GM18873 (cell line): Measurements from ENCODE around the gene ZNF469.

ENCODE experiments used
- ATAC-seq: cut with Tn5 transposase; IDR thresholded peaks from one replicate; pipeline ENCODE4 v1.9.1; 2021; ENCODE audit warnings: mild to moderate bottlenecking, moderate library complexity, moderate number of reproducible peaks; ENCODE audit not compliant: unreplicated experiment, low FRiP score

The ZNF469 gene

DNA sequence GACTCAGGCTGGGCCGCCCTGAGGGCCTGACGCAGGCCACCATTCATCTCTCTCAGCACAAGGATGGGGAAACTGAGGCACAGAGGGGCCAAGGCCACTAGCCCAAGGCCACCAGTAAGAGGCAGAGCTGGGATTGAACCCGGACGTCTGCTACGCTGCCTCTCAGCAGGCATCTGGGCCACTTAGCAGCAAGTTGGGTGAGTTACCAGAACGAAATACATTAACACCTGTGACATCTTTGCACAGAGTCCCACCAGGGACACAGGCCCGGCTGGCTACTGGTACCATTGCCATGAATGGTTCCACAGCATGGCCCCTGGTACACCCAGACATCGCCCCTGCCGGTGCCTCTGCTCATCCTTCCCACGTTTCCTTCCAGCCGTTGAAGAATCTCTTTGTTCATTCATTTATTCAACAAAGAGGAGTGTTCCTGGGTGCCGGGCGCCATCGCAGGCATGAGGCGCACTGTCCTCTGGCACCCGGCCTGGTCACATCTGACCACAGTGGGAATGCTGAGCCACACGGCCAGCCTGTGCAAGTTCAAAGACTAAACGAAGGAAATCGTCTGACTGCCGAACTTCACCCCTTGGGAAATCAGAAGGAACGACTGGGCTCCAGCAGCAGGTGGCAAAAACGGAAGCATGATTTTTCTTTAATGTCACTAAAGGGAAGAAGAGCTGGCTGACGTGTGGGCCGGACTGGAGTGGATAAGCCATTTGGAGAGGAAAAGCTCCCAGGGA, 7.4 kb upstream of the ZNF469 start:
- ATAC-seq = no peak

DNA sequence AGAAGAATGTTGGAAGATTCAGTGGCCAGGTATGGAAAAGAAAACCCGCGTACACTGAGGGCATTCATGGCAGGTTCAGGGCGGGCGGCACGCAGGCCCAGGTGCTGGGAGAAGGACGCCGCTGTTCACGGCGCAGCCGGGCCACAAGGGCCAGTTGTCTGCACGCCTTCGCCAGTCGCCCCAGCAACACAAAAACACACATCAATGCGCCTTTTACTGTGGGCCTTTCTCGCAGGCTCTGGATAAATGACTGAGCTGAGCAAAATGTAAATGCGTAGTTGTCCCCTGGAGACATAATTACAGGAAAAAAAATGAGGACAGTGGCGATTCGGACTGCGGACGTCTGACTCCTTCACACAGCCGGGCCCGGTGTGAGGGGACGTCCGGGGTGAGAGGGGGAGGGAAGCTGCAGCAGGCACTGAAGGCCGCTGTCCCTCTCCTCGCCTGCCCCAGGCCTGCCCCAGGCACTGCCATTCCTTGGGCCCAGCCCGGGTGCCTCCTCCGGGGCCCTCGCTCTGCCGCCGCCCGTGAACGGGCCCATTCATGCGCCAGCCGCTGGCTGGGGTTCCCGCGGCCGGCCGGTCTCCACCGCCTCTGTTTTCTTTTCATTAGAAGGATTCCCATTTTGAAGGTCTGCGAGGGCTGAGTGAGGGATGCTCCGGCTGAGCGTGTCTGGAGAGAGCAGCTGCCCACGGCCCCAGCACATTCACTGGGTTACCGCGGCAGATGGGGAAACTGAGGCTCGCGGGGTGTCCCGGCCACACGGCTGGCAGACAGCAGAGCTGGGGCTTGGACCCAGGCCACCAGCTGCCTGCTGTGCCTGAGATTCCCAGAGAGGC, 6.5 kb upstream of the ZNF469 start:
- ATAC-seq = no peak

DNA sequence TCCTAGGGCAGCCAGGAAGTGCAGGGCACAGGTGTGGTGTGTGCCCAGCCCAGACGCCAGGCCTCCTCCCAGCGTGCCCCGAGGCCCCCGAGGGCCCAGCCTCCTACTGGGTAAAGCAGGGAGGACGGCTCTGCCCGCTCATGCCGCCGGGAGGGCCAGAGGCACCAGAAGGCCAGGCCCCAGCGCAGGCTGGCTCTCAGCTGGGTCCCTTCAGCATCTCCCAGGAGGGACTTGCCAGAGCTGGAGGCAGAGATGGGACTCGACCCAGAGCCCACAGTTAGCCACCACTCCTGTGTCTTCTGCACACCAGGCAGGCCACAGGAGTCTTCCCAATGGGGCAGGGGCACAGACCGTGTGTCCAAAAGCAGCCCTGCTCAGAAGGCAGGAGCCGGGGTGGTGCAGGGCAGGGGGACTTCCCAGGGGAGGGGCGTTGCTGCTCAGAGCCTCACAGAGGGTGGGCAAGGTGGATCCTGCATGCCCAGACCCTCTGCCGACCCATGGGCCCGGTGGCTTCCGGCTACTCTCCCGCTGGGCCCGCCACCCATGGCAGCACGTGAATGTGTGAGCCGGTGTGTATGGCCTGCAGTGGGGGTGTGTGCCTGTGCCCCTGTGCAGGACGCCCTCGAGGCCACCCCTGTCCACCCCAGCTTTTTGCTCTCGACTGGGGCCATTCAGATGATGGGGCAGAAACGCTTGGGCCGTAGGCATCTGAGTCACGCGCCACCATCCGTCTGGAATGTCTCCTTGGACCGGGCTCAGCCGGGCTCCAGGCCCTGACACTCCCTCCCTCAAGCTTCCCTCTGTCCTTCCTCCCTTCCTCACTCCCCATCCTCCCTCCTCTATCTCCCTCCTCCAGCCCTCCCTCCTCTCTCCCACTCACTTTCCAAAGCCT, 5.7 kb upstream of the ZNF469 start:
- ATAC-seq = no peak

DNA sequence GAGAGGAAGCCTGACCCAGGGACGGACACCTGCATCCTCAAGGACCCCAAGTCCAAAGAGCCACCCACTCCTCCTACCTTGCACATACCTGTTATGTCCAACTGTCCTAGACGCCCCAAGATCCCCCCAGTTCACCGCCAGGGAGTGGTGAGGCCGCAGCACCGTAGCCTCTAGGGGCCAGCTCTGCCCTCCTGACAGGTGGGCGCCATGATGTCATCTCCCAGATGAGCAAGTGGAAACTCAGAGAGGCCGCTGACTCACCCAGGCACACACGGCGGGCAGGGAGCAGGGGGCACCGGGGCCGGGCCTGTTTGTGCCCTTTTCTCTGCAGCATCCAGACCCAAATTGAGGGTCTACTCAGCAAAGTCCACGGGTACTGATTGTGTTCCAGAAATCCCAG, 4.8 kb upstream of the ZNF469 start:
- ATAC-seq = no peak

DNA sequence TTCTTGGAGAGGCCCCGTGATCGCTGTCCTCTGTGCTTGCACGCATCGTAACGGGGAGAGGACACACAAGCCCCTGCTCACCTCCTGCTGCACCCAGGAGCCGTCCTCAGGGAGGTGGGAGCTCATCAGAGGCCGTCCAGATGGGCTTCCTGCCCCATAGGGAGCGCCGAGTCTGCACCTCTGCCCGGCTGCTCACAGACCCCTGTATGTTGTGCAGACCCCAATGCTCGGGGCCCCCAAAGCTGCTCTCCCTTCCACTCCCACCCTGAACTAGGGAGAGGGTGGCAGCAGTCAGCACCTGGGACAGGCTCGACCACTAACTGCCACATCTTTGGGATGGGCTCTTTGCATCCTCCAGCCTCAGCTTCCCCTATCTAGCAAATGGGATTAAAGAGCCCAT, 4.4 kb upstream of the ZNF469 start:
- ATAC-seq = no peak

DNA sequence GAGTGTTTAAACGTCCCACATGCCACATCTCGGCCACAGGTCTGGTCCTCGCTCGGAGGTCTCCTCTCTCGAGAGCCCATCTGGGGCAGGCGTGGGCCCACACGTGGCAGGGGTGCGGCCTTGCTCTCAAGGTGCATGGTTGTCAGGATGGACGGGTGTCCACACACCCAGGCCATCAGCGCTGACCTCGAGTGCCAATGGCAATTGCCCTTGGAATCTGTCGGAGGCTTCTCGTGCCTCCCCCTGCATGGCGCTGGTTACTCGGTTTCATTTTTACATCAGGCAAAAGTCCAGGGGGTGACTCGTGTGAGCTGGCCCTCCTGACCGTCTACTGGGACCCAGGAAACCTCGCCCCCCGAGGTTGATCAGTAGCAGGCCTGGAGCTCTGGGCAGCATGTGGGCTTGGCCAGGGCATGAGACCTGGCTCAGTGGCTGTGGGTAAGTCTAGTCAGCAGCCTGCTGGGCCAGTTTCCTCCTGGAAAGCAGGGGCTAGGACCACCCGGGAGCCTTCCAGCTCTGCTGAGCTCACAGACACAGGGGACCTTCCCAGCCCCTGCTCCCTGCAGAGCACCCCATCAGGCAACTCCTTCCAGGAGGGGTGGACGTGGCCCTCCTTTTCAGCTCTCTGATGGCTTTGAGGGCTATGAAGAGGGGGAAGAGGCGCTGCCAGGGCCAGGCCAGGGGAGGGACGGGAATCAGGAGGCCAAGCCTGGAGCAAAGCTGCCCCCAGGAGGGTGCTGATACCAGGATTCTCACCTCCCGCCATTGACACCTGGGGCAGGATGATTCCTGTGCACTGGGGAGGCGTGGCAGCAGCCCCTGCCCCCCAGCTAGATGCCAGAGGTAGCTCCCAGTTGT, 3.7 kb upstream of the ZNF469 start:
- ATAC-seq = no peak

DNA sequence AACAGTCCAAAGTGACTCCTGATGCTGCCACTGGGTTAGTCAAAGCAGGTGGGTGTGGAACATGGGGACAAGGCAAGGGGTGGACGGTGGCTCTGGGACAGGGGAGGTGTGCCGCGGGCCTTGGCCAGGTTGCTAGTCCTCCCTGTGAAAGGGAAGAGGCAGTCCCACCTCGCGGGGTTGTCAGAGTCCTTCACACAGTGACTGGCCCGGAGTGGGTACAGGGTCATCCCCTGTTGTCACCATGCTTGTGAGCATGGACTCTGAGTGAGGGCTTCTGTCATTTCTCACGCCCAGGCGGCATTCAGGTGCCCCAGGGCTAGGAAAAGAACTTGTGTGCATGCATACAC, 3.1 kb upstream of the ZNF469 start:
- ATAC-seq = no peak

DNA sequence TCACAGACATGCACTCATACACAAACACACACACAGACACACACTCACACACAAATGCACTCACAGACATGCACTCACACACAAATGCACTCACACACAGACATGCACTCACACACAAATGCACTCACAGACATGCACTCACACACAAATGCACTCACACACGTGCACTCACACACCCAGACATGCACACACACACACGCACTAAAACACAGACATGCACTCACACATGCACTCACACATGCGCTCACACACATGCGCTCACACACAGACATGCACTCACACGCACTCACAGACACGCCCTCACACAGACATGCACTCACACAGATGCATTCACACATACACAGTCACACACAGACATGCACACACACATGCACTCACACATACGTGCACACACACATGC, 2.7 kb upstream of the ZNF469 start:
- no peak for ATAC-seq

DNA sequence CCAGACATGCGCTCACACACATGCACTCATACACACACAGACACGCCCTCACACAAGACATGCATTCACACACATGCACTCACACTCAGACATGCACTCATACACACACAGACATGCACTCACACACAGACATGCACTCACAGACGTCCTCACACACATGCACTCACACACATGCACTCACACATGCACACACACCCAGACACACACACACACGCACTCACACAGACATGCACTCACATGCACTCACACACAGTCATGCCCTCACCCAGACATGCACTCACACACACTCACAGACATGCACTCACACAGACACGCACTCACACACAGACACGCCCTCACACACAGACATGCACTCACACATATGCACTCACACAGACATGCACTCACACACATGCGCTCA, 2.1 kb upstream of the ZNF469 start:
- ATAC-seq = no peak

DNA sequence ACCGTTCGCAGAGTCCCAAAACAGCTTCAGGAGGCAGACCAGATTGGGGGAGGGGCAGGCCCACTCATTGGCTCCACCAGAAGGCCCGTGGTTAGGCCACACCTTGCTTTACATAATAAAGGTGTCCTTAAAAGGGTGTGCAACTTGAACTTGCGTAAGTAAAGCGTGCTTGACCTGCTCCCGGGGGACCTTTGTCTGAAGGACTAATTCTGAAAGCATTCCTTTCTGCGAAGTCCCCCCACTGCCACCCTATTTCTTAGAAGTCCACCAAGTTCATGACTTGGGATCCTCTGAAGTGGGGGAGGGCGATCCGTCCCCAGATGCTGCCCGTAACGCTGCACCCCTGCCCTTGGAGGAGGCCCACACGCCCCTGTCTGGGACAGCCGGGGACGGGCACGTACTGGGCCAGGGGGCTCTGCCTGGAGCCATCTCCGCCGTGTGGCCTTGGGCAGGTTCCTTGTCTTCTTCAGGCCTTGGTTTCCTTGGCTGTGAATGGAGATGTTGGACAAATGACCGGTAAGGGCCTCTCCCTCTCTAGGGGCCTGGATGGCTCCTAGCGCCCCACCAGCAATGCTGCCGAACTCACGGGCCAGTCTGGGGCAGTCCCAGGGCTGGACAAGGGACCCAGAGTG, 823 bp upstream of the ZNF469 start:
- ATAC-seq = no peak

DNA sequence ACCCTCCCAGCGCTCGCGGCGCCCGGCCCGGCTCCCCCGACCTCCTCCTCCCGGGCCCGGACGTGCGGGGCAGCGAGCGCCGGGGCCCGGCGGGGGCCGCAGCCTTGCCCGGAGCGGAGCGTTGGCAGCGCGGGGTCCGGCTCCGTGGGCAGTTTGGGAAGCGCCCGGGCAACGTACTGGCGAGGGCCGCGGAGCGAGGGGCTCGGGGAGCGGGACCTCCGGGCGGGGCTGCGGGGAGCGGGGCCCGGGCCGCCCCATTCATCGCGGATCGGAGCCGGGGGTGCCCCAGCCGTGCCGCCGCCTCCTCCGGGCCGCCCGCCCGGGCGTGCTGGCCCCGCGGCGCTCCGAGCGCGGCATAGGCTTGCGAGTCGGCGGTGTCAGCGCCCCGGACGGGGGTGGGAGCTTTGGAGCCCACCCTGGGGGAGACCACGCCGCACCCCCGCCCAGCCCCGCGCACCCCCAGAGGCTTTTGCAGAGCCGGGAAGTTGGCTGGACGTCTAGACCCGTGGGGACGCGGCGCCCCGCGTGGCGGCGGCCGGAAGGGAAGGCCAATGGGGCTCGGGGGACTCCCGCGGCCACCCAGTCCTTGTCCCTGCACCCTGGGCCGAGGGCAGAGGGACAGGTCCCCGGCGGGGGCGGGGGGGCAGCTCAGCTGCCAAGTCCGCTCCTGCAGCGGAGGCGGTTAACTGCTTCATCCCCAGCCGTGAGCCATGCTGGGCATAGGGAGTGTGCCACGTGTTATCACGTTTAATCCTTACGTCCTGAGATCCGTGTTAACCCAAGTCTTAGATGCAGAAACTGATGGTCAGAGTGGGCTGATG, 852 bp downstream of the ZNF469 start:
- no peak for ATAC-seq

DNA sequence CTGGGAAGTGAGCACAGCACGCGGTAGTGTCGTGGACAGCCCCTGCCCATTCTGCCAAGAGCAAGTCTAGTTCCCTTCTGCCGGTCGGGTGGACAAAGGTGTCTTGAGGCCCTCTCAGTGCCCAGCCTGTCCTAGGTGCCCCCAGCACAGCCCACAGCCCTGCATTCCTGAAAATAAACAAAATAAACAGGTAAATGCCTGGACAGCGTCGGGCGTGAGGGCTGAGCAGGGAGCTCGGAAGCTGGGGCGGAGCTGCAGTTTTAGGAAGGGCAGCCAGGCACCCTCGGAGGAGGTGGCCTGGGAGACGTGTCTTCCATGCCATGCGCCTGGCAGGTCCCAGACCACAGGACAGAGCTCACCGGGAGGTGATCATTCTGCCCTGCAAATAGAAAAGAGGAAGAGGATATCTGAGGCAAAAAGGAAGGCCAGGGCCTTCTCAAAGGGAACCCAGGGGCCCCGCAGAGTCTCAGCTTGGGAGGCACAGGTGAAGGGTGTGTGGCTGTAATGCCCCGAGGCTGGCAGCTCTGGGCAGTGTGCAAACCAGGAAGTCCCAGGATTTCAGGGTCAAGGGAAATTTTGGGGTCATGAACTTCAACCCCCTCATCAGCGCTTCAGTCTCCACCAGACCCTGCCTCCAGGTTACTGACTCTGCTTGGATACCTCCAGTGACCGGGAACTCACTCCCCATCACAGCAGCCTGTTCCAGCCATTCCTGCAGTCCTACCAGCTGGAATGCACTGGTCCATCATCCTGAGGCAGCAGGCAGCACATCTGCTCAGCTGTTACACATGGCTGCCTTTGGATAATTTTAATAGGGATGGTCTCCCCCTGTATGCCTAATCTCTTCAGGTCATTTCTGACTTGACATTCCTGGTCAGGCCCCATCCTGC, 1.7 kb downstream of the ZNF469 start:
- no peak for ATAC-seq

DNA sequence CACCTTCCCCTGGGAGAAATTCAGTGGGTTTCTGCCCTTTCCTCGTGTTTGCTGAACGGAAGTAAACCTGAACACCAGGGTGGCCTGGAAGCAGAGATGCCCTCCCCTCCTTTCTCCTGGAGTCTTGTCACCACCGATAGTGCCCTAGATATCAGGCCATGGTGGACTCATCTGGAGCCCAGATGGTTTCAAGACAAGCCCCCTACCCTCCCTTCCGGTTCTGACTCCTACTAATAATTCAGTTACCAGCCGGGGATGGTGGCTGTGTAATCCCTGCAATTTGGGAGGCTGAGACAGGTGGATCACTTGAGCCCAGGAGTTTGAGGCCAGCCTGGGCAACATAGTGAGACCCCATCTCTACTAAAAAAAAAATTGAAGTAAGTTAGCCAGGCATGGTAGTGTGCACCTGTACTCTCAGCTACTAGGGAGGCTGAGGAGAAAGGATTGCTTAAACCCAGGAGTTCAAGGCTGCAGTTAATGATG, 2.4 kb downstream of the ZNF469 start:
- no peak for ATAC-seq

DNA sequence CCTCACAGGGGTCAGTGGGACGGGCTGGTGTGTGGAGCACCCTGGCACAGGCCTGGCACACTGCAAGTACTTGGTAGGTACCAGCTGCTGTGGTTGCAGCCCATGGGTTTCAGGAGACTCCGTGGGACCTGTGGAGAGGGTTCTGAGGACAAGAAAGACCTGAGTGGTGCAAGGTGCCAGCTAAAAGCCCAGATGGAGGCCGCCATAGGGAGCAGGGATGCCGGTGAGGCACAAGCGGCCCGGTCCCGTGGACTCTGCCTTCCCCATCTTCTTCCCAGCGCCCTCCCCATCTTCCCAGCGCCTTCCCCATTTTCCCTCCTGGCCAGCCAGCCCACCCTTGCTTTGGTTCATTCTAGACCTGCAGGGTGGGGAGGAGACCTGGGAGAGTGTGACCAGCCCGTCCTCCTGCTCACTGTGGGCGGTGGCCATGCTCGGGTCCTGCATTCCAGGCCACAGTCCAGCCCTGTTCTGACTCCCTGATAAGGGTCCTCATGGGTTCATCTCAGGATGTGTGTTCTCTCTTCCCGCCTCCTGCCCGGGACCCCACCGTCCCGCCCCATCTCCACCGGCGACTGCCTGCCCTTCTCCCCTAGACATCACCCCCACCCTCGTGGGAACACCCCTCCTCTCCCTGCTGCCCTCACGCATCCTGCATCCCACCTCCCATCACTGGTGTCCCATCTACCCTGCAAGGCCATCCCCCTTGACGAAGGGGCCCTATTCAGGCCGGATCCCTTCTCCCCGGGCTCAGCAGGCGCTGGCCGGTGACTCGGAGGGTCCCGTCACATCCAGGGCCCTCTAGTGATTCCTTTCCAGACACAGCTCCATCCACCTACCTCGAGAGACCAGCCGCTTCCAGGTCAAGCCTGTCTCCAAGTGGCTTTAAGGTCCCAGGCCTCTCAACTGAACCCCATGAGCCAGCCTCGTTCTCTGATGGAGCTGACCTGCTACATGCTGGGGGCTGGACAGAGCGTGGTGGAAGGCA, 3.4 kb downstream of the ZNF469 start:
- ATAC-seq = no peak

DNA sequence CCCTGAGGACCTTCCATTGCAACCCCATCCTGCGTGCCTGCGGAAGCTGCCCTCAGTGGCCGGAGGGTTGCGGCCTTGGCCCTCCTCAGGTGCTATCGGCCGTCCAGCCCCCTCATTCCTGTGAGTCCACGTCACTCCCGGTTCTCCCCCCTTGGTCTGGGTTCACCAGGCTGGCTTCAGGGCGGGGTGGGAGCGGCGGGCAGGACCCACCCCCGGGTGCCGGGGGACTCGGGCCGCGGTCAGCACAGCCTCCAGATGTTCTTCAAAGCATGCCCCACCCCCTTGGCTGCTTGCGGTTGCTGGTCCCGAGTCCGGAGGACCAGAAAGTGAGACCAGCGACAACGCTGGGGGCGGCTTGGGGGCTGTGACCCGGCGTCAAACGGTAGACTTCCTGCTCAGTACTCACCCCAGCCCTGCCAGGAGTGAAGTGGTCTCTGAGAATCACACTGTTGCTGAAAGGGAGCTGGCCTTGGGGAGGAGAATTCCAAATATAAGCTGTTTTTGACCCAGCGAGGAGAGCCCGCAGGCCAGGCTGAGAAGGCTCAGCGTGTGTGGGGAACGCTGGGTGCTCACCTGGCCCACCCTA, 4.5 kb downstream of the ZNF469 start:
- no peak for ATAC-seq

DNA sequence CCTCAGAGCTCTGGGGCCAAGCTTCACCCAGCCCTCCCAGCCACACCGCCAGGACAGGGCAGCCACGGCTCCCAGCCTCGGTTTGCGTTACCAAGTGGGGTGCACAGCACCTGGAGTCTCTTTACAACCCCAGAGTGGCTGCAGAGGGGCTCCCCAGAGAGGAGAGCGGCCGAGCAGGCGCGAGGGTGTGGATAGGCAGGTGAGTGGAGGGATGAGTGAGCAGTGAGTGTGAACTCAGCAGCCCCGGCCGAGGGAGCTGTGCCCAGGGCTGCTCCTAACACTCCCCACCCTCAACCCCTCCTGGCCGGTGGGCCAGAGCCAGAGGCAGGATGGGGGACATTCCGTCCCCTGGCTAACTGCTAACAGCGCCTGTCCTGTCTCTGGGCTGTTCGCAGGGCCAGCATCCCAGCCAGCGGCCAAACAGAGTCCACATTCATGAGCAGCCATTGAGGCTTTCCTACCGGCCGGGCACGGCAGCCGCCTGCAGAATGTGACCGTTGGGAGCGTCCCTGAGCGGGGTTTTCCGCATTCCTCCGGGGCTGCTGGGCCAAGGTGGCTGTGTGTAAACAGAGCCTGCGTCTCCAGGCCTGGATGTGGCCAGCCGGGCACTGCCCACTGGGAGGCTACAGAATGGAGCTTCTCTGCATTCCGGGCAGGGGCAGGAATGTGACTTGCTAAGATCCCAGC, 5.3 kb downstream of the ZNF469 start:
- ATAC-seq = no peak
